IMR-90 (cell line): ENCODE results near the gene PRPSAP1. TPM values are rescaled to one million over a fixed set of nuclear protein-coding genes. Genes with fewer than 3 reads are reported as not detected.
A peak's percentile ranks its signal among the peaks of the same experiment; 100 is the strongest.

ENCODE experiments used
- ATAC-seq: fragments of 200-7000 bp; cut with Tn5 transposase; 2 replicates; pipeline ENCODE4 v1.9.1; 2020; ENCODE audit warnings: low read depth, mild to moderate bottlenecking, moderate library complexity
- BruUV-seq: library from RNA; stranded (reverse); fragments of 400-500 nt; replicated peaks from 2 replicates; lab custom pipeline; 2021; lab: Mats Ljungman, UMichigan
- CTCF ChIA-PET: fragments of 300-600 bp; formaldehyde crosslinking; extraction: SDS; loops from one replicate; lab custom pipeline; 2021; ENCODE audit warnings: antibody characterized with exemption; lab: Yijun Ruan, JAX
- POLR2A ChIA-PET: fragments of 300-600 bp; sonication (Branson Sonifier 250); formaldehyde crosslinking; loops from one replicate; lab custom pipeline; 2022; ENCODE audit warnings: antibody characterized with exemption; ENCODE audit not compliant: unreplicated experiment; lab: Charles Lee
- DNase-seq: peaks from one replicate; pipeline ENCODE4 v3.0.0; 2013
- H2AFZ ChIP-seq: replicated peaks from 2 replicates; pipeline ENCODE3; 2013; ENCODE audit warnings: low read length, mild to moderate bottlenecking; ENCODE audit not compliant: poor library complexity
- H2AK5ac ChIP-seq: 2 replicates; pipeline ENCODE4 v1.6.1; 2013; ENCODE audit warnings: low read depth, low read length, inconsistent platforms
- H2AK9ac ChIP-seq: replicated peaks from 2 replicates; pipeline ENCODE3; 2013; ENCODE audit warnings: mild to moderate bottlenecking, low read depth, low read length, moderate library complexity; ENCODE audit not compliant: poor library complexity
- H2BK120ac ChIP-seq: 2 replicates; pipeline ENCODE4 v1.6.1; 2013; ENCODE audit warnings: low read depth, low read length, inconsistent platforms
- H2BK15ac ChIP-seq: 3 replicates; pipeline ENCODE4 v1.6.1; 2013; ENCODE audit warnings: low read depth, low read length, inconsistent platforms
- H2BK20ac ChIP-seq: 2 replicates; pipeline ENCODE4 v1.6.1; 2013; ENCODE audit warnings: low read depth, mild to moderate bottlenecking, inconsistent platforms, low read length, moderate library complexity
- H2BK5ac ChIP-seq: 2 replicates; pipeline ENCODE4 v1.6.1; 2013; ENCODE audit warnings: mild to moderate bottlenecking, low read depth, low read length, inconsistent platforms; ENCODE audit not compliant: poor library complexity, severe bottlenecking
- H3K14ac ChIP-seq: replicated peaks from 2 replicates; pipeline ENCODE4 v1.6.1; 2013; ENCODE audit warnings: low read depth, low read length, inconsistent platforms
- H3K18ac ChIP-seq: 2 replicates; pipeline ENCODE4 v1.6.1; 2013; ENCODE audit warnings: low read depth, low read length, control low read depth
- H3K23ac ChIP-seq: 2 replicates; pipeline ENCODE4 v1.6.1; 2013; ENCODE audit warnings: low read depth, low read length, inconsistent platforms
- H3K27ac ChIP-seq: 2 replicates; pipeline ENCODE4 v1.5.1; 2013; ENCODE audit warnings: mild to moderate bottlenecking, control low read depth, low read length; ENCODE audit not compliant: insufficient read depth
- H3K27me3 ChIP-seq: 2 replicates; pipeline ENCODE4 v1.6.1; 2013; ENCODE audit warnings: low read length; ENCODE audit not compliant: control insufficient read depth, insufficient read depth
- H3K36me3 ChIP-seq: 2 replicates; pipeline ENCODE4 v1.6.1; 2013; ENCODE audit warnings: low read length, mixed read lengths; ENCODE audit not compliant: control insufficient read depth, insufficient read depth
- H3K4ac ChIP-seq: 2 replicates; pipeline ENCODE4 v1.6.1; 2013; ENCODE audit warnings: low read depth, low read length, inconsistent platforms
- H3K4me1 ChIP-seq: 2 replicates; pipeline ENCODE4 v1.6.1; 2013; ENCODE audit warnings: low read length, mixed read lengths; ENCODE audit not compliant: control insufficient read depth, insufficient read depth
- H3K4me2 ChIP-seq: 2 replicates; pipeline ENCODE4 v1.6.1; 2013; ENCODE audit warnings: low read depth, mild to moderate bottlenecking, control low read depth, low read length, moderate library complexity
- H3K4me3 ChIP-seq: 2 replicates; pipeline ENCODE4 v1.5.1; 2013; ENCODE audit warnings: low read depth, mild to moderate bottlenecking, control low read depth, low read length, moderate library complexity; ENCODE audit not compliant: insufficient read depth
- H3K56ac ChIP-seq: 2 replicates; pipeline ENCODE4 v1.6.1; 2013; ENCODE audit warnings: low read length, inconsistent platforms; ENCODE audit not compliant: insufficient read depth; ENCODE audit errors: extremely low read depth
- H3K79me1 ChIP-seq, 2 experiments: 2 replicates each; pipeline ENCODE4 v1.6.1; 2013; ENCODE audit warnings: low read length in 2 of 2, inconsistent platforms in 1 of 2, low read depth in 1 of 2
- H3K9ac ChIP-seq: 2 replicates; pipeline ENCODE4 v1.6.1; 2013; ENCODE audit warnings: low read depth, low read length, control low read depth
- H3K9me1 ChIP-seq: 2 replicates; pipeline ENCODE4 v1.6.1; 2013; ENCODE audit warnings: low read length, inconsistent platforms; ENCODE audit not compliant: insufficient read depth
- H3K9me3 ChIP-seq: 2 replicates; pipeline ENCODE4 v1.6.1; 2013; ENCODE audit warnings: low read length; ENCODE audit not compliant: control insufficient read depth, insufficient read depth
- H4K20me1 ChIP-seq: 2 replicates; pipeline ENCODE4 v1.6.1; 2013; ENCODE audit warnings: low read length, inconsistent platforms; ENCODE audit not compliant: insufficient read depth
- H4K5ac ChIP-seq: 2 replicates; pipeline ENCODE4 v1.6.1; 2013; ENCODE audit warnings: mild to moderate bottlenecking, low read depth, low read length, control low read depth
- H4K8ac ChIP-seq, 2 experiments: 2 replicates each; pipeline ENCODE4 v1.6.1; 2013; ENCODE audit warnings: low read depth in 2 of 2, low read length in 2 of 2, control low read depth in 1 of 2, inconsistent platforms in 1 of 2
- H4K91ac ChIP-seq: 2 replicates; pipeline ENCODE4 v1.6.1; 2013; ENCODE audit warnings: low read depth, low read length, inconsistent platforms; ENCODE audit not compliant: insufficient read depth
- BHLHE40 ChIP-seq: fragments of 150-350 bp; IDR thresholded peaks from 2 replicates; pipeline ENCODE4 v1.6.1; 2016; ENCODE audit warnings: mild to moderate bottlenecking, low read depth, low read length
- CEBPB ChIP-seq: IDR thresholded peaks from 2 replicates; pipeline ENCODE4 v1.6.1; 2012; ENCODE audit warnings: low read depth, low read length, improper control_type of control experiment
- CHD1 ChIP-seq: IDR thresholded peaks from 2 replicates; pipeline ENCODE4 v1.6.1; 2012; ENCODE audit warnings: low read depth, low read length, improper control_type of control experiment
- FOS ChIP-seq: fragments of 150-350 bp; IDR thresholded peaks from 2 replicates; pipeline ENCODE4 v1.6.1; 2016; ENCODE audit warnings: low read depth, low read length
- MAFK ChIP-seq: IDR thresholded peaks from 2 replicates; pipeline ENCODE4 v1.6.1; 2012; ENCODE audit warnings: low read depth, low read length, improper control_type of control experiment
- MXI1 ChIP-seq: IDR thresholded peaks from 2 replicates; pipeline ENCODE4 v1.6.1; 2012; ENCODE audit warnings: low read depth, mild to moderate bottlenecking, low read length, moderate library complexity, borderline replicate concordance
- NFE2L2 ChIP-seq: fragments of 150-350 bp; IDR thresholded peaks from 2 replicates; pipeline ENCODE4 v1.6.1; 2016; ENCODE audit warnings: low read depth, mild to moderate bottlenecking, low read length
- RAD21 ChIP-seq: IDR thresholded peaks from 2 replicates; pipeline ENCODE4 v1.6.1; 2012; ENCODE audit warnings: low read length, improper control_type of control experiment
- RCOR1 ChIP-seq: IDR thresholded peaks from 2 replicates; pipeline ENCODE4 v1.6.1; 2012; ENCODE audit warnings: mild to moderate bottlenecking, low read length, improper control_type of control experiment; ENCODE audit not compliant: insufficient replicate concordance
- RFX5 ChIP-seq: IDR thresholded peaks from 2 replicates; pipeline ENCODE4 v1.8.0; 2012; ENCODE audit warnings: low read depth, mild to moderate bottlenecking, low read length, moderate library complexity
- SMC3 ChIP-seq: fragments of 150-350 bp; IDR thresholded peaks from 2 replicates; pipeline ENCODE4 v1.6.1; 2016; ENCODE audit warnings: low read depth, mild to moderate bottlenecking, antibody characterized with exemption, low read length, moderate library complexity
- WGBS, 2 experiments: methylation state at CpG; one replicate each; pipeline versions ENCODE4 v1.1.5 to v1.1.7; 2013; ENCODE audit warnings: missing lambda C conversion rate in 2 of 2; ENCODE audit not compliant: insufficient read length in 1 of 2; ENCODE audit errors: extremely low coverage in 2 of 2; 5-methylcytosine and 5-hydroxymethylcytosine counted together
- dilution Hi-C: fragments of 300-500 bp; cut with HindIII; formaldehyde crosslinking; loops from one replicate; pipeline ENCODE4 v1.14.3; 2018; ENCODE audit warnings: low sequenced_read_pairs; ENCODE audit not compliant: unreplicated experiment
- in situ Hi-C: fragments of 300-500 bp; cut with MboI; formaldehyde crosslinking; loops from 3 replicates; pipeline ENCODE4 v1.14.3; 2019; ENCODE audit warnings: low sequenced_read_pairs, inconsistent platforms, mixed read lengths
- intact Hi-C: fragments of 100-400 bp; cut with micrococcal nuclease; formaldehyde crosslinking; loops from 2 replicates; pipeline ENCODE4 v1.10.0; 2022
- polyA plus RNA-seq, 3 experiments: library from polyadenylated mRNA; depleted of rRNA; stranded (reverse); fragments of >200 nt; gene quantifications; 2 replicates each; pipeline ENCODE4 v1.2.3, GENCODE V29; 2012; ENCODE audit warnings: low replicate concordance in 1 of 3
- total RNA-seq: library from RNA; depleted of rRNA; stranded (reverse); fragments of >200 nt; gene quantifications from 2 replicates; pipeline ENCODE4 v1.2.3, GENCODE V29; 2012
- TF ChIP-seq, protein P1 (sequence below): conservative IDR thresholded peaks from 2 replicates; pipeline ENCODE4 v1.5.1; 2012; ENCODE audit warnings: mild to moderate bottlenecking, low read depth, low read length, improper control_type of control experiment
- TF ChIP-seq, protein P2 (sequence below): fragments of 150-350 bp; IDR thresholded peaks from 2 replicates; pipeline ENCODE4 v1.6.1; 2016; ENCODE audit warnings: low read depth, mild to moderate bottlenecking, low read length, moderate library complexity, borderline replicate concordance
- TF ChIP-seq, protein P3 (sequence below): fragments of 150-350 bp; IDR thresholded peaks from 2 replicates; pipeline ENCODE4 v1.6.1; 2017; ENCODE audit warnings: mild to moderate bottlenecking, antibody characterized with exemption, low read length, low read depth

Gene PRPSAP1
- total and polyA plus RNA-seq, 2 of the 4 experiments (the other 2 are of a cell fraction), result 34.4 to 48.6 TPM

DNA sequence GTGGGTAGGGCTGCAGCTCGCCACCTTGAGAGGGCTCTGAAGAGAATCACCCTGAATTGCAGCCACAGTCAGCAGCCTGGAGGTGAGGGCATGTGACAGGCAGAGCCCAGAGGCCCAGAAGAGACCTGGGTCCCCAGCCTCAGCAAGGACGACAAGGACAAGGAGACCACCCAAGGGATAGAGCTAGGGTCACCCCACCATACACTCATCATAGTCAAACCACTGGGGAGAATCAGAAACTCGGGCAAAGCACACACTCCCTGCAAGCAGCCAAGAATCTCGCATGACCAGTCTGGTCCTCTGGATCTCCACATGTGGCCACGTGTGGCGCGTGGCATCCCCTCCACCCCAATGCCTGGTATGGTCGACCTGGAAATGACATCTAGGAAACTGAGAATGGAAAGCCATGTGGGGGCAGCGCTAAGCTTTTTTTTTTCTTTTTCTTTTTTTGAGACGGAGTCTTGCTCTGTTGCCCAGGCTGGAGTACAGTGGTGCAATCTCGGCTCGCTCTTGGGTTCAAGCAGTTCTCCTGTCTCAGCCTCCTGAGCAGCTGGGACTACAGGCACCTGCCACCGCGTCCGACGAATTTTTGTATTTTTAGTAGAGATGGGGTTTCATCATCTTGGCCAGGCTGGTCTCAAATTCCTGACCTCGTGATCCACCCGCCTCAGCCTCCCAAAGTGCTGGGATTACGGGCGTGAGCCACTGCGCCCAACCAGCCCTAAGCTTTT, 26.1 kb upstream of the PRPSAP1 start:
- WGBS, 2 experiments, result 100% methylated on average over 2 of the region's 21 CpGs; no CpG with 5 or more reads in 1 of the 2 experiments
- H3K4ac ChIP-seq, result peak overlapping the region; percentile 53; the same call in 1 of the 2 replicates
- peak overlapping the region; percentile 0 for H2AFZ ChIP-seq
- H3K9me3 ChIP-seq, result no peaks in the 10 kb centered on the region
- H3K9me1 ChIP-seq, result peaks cover 12% of the 10 kb centered on the region
- peak overlapping the region; percentile 42; the same call in 1 of the 2 replicates for H2BK20ac ChIP-seq
- no peak overlapping the region for H4K91ac ChIP-seq
- H3K14ac ChIP-seq, result peak overlapping the region; percentile 34; the same call in 1 of the 2 replicates
- DNase-seq (no peak), ATAC-seq (no peak)
- POLR2A ChIA-PET, result no interaction called here
- H3K4me3 ChIP-seq, result no peak overlapping the region
- no peaks in the 10 kb centered on the region for H3K27me3 ChIP-seq
- no peaks in the 10 kb centered on the region for H3K36me3 ChIP-seq
- H2BK120ac ChIP-seq, result peak overlapping the region; percentile 38; the same call in 1 of the 2 replicates
- no peak overlapping the region for H3K4me2 ChIP-seq
- no peak overlapping the region for H2BK5ac ChIP-seq
- dilution Hi-C loops (no loop called here), in situ Hi-C loops (no loop called here), intact Hi-C loops (no loop called here)
- H4K8ac ChIP-seq, result peak overlapping the region in 1 of 2 experiments; percentile 41; a peak in 1 of 4 replicates
- H4K20me1 ChIP-seq, result no peaks in the 10 kb centered on the region; the same call in 1 of the 2 replicates
- peak overlapping the region; percentile 12; the same call in 1 of the 2 replicates for H3K23ac ChIP-seq
- no peak overlapping the region for H3K9ac ChIP-seq
- H3K27ac ChIP-seq, result no peak overlapping the region; the same call in 1 of the 2 replicates
- H4K5ac ChIP-seq, result no peak overlapping the region
- peak overlapping the region; percentile 60 for H2AK9ac ChIP-seq
- H3K56ac ChIP-seq, result no peak overlapping the region
- peaks cover 22 to 47% of the 10 kb centered on the region in 2 experiments for H3K79me1 ChIP-seq
- H2BK15ac ChIP-seq, result peak overlapping the region; percentile 23; the same call in 1 of the 3 replicates
- peak overlapping the region; percentile 77 for H2AK5ac ChIP-seq
- no TSS peak for BruUV-seq
- H3K4me1 ChIP-seq, result peaks cover 8% of the 10 kb centered on the region; the same call in 1 of the 2 replicates
- CTCF ChIA-PET, result interaction anchor here (0.7 kb wide), 1 partner anchor 18 kb away, joined by 7 read pairs; no protein-coding TSS in a partner anchor
- no peak overlapping the region for H3K18ac ChIP-seq
- TF ChIP-seq BHLHE40, result no peak
- TF ChIP-seq CEBPB, result no peak
- TF ChIP-seq, protein P1, sequence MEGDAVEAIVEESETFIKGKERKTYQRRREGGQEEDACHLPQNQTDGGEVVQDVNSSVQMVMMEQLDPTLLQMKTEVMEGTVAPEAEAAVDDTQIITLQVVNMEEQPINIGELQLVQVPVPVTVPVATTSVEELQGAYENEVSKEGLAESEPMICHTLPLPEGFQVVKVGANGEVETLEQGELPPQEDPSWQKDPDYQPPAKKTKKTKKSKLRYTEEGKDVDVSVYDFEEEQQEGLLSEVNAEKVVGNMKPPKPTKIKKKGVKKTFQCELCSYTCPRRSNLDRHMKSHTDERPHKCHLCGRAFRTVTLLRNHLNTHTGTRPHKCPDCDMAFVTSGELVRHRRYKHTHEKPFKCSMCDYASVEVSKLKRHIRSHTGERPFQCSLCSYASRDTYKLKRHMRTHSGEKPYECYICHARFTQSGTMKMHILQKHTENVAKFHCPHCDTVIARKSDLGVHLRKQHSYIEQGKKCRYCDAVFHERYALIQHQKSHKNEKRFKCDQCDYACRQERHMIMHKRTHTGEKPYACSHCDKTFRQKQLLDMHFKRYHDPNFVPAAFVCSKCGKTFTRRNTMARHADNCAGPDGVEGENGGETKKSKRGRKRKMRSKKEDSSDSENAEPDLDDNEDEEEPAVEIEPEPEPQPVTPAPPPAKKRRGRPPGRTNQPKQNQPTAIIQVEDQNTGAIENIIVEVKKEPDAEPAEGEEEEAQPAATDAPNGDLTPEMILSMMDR, result no peak
- no peak for TF ChIP-seq RFX5
- TF ChIP-seq RCOR1, result no peak
- TF ChIP-seq FOS, result no peak
- TF ChIP-seq, protein P2, sequence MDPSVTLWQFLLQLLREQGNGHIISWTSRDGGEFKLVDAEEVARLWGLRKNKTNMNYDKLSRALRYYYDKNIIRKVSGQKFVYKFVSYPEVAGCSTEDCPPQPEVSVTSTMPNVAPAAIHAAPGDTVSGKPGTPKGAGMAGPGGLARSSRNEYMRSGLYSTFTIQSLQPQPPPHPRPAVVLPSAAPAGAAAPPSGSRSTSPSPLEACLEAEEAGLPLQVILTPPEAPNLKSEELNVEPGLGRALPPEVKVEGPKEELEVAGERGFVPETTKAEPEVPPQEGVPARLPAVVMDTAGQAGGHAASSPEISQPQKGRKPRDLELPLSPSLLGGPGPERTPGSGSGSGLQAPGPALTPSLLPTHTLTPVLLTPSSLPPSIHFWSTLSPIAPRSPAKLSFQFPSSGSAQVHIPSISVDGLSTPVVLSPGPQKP, result no peak
- no peak for TF ChIP-seq RAD21
- no peak for TF ChIP-seq CHD1
- no peak for TF ChIP-seq MXI1
- no peak for TF ChIP-seq NFE2L2
- no peak for TF ChIP-seq MAFK
- TF ChIP-seq, protein P3, sequence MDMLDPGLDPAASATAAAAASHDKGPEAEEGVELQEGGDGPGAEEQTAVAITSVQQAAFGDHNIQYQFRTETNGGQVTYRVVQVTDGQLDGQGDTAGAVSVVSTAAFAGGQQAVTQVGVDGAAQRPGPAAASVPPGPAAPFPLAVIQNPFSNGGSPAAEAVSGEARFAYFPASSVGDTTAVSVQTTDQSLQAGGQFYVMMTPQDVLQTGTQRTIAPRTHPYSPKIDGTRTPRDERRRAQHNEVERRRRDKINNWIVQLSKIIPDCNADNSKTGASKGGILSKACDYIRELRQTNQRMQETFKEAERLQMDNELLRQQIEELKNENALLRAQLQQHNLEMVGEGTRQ, result no peak
- no peak for TF ChIP-seq SMC3
